Ovary (tissue), 9 donors: ENCODE measurements around the gene ETV6. TPM values are rescaled to one million over a fixed set of nuclear protein-coding genes. Genes with fewer than 3 reads are reported as not detected.

Source experiments
- DNase-seq, 5 donors: peaks; one replicate each; pipeline ENCODE4 v3.0.0-alpha.2; 2019 to 2020
- H3K27ac ChIP-seq, 2 donors: fragments of 200-600 bp; one replicate each; pipeline versions ENCODE4 v1.5.1 to v1.8.0; 2019 to 2022
- H3K27me3 ChIP-seq: fragments of 200-600 bp; one replicate; pipeline ENCODE4 v1.8.0; 2022
- H3K36me3 ChIP-seq: fragments of 200-600 bp; sonication (generic); one replicate; pipeline ENCODE4 v1.5.1; 2019
- H3K4me1 ChIP-seq: one replicate; pipeline ENCODE4 v1.8.1; 2013; ENCODE audit warnings: mild to moderate bottlenecking, moderate library complexity; ENCODE audit not compliant: insufficient read depth
- H3K4me3 ChIP-seq: fragments of 200-600 bp; sonication (generic); one replicate; pipeline ENCODE4 v1.5.1; 2017
- H3K9me3 ChIP-seq, 2 donors: fragments of 200-600 bp in 1 of 2; sonication (generic) in 1 of 2; one replicate each; pipeline versions ENCODE4 v1.5.1 to v1.8.1; 2013 to 2019; ENCODE audit warnings: mild to moderate bottlenecking in 1 of 2, moderate library complexity in 1 of 2
- EP300 ChIP-seq: sonication (generic); formaldehyde crosslinking; IDR thresholded peaks from one replicate; pipeline ENCODE4 v1.6.1; 2017; ENCODE audit warnings: antibody characterized with exemption
- POLR2A ChIP-seq: fragments of 450-650 bp; IDR thresholded peaks from one replicate; pipeline ENCODE4 v1.6.1; 2017; ENCODE audit warnings: antibody characterized with exemption, mild to moderate bottlenecking, moderate library complexity
- WGBS, 3 donors: extraction: QIAGEN DNeasy Blood & Tissue Kit in 1 of 3; methylation state at CpG; one replicate each; pipeline versions ENCODE4 v1.1.5 to v1.1.7; 2013 to 2017; 5-methylcytosine and 5-hydroxymethylcytosine counted together
- intact Hi-C, 4 donors: fragments of 100-400 bp; cut with DNase I; formaldehyde crosslinking; loops; one replicate each; pipeline versions ENCODE4 v1.11.0 to v1.15.1; 2022 to 2023
- polyA plus RNA-seq, 2 donors: library from polyadenylated mRNA; stranded (reverse); fragments of 200-250 nt in 1 of 2; fragments of 350-450 nt in 1 of 2; fragmentation: Illumina TruSeq in 1 of 2; extraction: RNeasy Lipid Tissue Mini Kit (QIAGEN cat#74804) in 1 of 2; gene quantifications; one replicate each; pipeline ENCODE4 v1.2.3, GENCODE V29; 2013 to 2014
- total RNA-seq, 7 donors: library from RNA; depleted of rRNA in 2 of 7; stranded (reverse); fragments of >200 nt in 2 of 7; fragmentation: NEBNext Ultra II Directional in 3 of 7; extraction: Animal tissue kit (Norgen Biotek cat#: 25700) in 3 of 7; gene quantifications; one replicate each; pipeline versions ENCODE4 v1.1.0 to v1.2.4, GENCODE V29; 2016 to 2023
- TF ChIP-seq, protein P1 (sequence below), 3 donors: fragments of 450-650 bp in 2 of 3; fragments of 200-600 bp in 1 of 3; IDR thresholded peaks; one replicate each; pipeline versions ENCODE4 v1.5.1 to v1.8.0; 2016 to 2022; ENCODE audit warnings: antibody characterized with exemption in 3 of 3, mild to moderate bottlenecking in 1 of 3
- donor health status: DM: no; HTN: no; CAD: no; lungs with moderate emphysema.
- donor health status: DM: no; HTN: no; CAD: no.
- donor health status: Bipolar disorder and iron deficiency.
- donor health status: DM: yes; HTN: yes; CAD: no.
- donor health status: DM: no; HTN: no; CAD: no.
- donor health status: DM: yes; HTN: yes; CAD: no.

ETV6 gene
- total and polyA plus RNA-seq, 9 donors: 4.4 to 34.6 (median 18.3) TPM

DNA sequence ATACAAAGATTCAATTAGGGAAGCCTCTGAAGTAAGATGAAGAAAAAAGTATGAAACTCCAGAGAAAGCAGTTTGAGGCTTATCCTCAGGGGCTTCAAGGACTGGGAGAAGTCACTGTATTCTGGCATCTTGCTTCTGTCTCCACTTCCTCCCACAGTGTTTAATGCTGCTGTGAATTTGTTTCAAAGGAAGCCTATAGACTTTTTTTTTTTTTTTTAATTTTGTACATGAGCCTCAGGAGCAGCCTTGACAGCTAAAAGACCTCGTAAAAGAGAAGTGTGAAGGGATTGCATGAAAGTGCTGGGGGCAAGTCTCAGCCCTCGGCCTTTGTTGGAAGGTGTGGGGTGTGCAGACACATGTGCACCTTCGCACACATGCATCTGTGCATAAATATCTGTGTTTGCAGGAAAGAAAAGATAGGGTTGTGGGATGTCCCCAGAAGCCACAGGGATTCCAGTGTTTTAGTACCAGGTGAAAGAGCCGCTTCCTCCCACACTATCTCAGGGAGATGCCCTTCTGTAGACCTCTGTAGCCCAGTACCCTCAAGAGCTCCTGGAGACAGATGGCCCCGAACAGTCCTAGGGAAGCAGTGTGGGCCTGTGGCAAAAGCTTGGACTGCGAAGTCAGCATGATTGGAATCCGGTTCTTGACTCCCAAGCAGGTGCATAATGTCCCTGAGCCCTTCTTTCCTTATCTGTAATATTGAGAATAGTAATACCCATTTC lies 227.8 kb downstream of the ETV6 start:
- 91 to 95% (median 91%) methylated on average over 7 of the region's 7 CpGs for WGBS, 3 donors
- no peaks in the 10 kb centered on the region for H3K9me3 ChIP-seq
- TF ChIP-seq POLR2A: no peak
- TF ChIP-seq, protein P1, sequence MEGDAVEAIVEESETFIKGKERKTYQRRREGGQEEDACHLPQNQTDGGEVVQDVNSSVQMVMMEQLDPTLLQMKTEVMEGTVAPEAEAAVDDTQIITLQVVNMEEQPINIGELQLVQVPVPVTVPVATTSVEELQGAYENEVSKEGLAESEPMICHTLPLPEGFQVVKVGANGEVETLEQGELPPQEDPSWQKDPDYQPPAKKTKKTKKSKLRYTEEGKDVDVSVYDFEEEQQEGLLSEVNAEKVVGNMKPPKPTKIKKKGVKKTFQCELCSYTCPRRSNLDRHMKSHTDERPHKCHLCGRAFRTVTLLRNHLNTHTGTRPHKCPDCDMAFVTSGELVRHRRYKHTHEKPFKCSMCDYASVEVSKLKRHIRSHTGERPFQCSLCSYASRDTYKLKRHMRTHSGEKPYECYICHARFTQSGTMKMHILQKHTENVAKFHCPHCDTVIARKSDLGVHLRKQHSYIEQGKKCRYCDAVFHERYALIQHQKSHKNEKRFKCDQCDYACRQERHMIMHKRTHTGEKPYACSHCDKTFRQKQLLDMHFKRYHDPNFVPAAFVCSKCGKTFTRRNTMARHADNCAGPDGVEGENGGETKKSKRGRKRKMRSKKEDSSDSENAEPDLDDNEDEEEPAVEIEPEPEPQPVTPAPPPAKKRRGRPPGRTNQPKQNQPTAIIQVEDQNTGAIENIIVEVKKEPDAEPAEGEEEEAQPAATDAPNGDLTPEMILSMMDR (IDR thresholded peaks at IDR 0.05): no peak
- no peak for TF ChIP-seq EP300
- DNase-seq: no peak
- H3K4me1 ChIP-seq: peaks cover 6% of the 10 kb centered on the region
- no peak overlapping the region for H3K27ac ChIP-seq
- H3K4me3 ChIP-seq: no peak overlapping the region
- no peaks in the 10 kb centered on the region for H3K36me3 ChIP-seq
- intact Hi-C loops: no loop called here
- H3K27me3 ChIP-seq: no peaks in the 10 kb centered on the region

- DNase-seq: peak in 2 of 5 donors; percentile 24 to 47
- TF ChIP-seq, protein P1 (IDR thresholded peaks at IDR 0.05): no peak
- TF ChIP-seq EP300: no peak
- TF ChIP-seq POLR2A: no peak
- intact Hi-C loops: no loop called here
- H3K27me3 ChIP-seq: no peaks in the 10 kb centered on the region
- peaks cover 6% of the 10 kb centered on the region for H3K4me1 ChIP-seq
- H3K9me3 ChIP-seq: no peaks in the 10 kb centered on the region
- 42 to 47% (median 46%) methylated on average over 14 of the region's 14 CpGs for WGBS, 3 donors
- no peak overlapping the region for H3K4me3 ChIP-seq
- no peak overlapping the region for H3K27ac ChIP-seq
- H3K36me3 ChIP-seq: no peaks in the 10 kb centered on the region
Observed at GRCh38 chr12:11877869-11878780, 228.7 kb downstream of the ETV6 start.

DNA sequence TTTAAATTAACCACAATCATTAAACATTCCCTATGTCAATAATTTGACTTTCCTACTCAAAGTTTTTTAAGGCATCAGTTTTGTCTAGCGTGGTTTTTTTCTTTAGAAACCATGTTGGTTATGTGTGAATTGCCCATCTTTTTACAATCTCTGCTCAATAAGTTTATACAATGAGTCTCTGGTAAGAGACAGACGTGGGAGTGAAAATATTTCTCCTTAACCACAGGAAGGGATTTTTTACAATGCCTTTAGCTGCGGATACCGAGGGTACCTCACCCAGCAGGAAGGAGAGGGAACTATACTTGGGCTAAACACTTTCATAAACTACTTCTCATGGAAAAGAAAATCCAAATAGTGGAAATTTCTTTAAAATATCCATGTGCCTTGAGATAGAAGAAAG lies 229.8 kb downstream of the ETV6 start:
- Histone ChIP-seq H3K27me3 (no peaks in the 10 kb centered on the region), H3K27ac (no peak overlapping the region), H3K36me3 (no peaks in the 10 kb centered on the region), H3K4me3 (no peak overlapping the region), H3K9me3 (no peaks in the 10 kb centered on the region), H3K4me1 (peaks cover 6% of the 10 kb centered on the region)
- no peak for DNase-seq
- intact Hi-C loops: no loop called here
- no peak for TF ChIP-seq POLR2A
- no peak for TF ChIP-seq EP300
- TF ChIP-seq, protein P1 (IDR thresholded peaks at IDR 0.05): no peak
- WGBS, 3 donors: 44 to 59% (median 51%) methylated on average over 4 of the region's 4 CpGs

GRCh38 chr12:11880381-11880780 lies 230.9 kb downstream of the ETV6 start:
- no peaks in the 10 kb centered on the region for H3K9me3 ChIP-seq
- WGBS, 3 donors: 91 to 95% (median 93%) methylated on average over 7 of the region's 7 CpGs
- H3K27ac ChIP-seq: no peak overlapping the region
- no peaks in the 10 kb centered on the region for H3K27me3 ChIP-seq
- TF ChIP-seq, protein P1 (IDR thresholded peaks at IDR 0.05): no peak
- TF ChIP-seq POLR2A (no peak), EP300 (no peak)
- no peak for DNase-seq
- no peak overlapping the region for H3K4me3 ChIP-seq
- peaks cover 6% of the 10 kb centered on the region for H3K4me1 ChIP-seq
- H3K36me3 ChIP-seq: no peaks in the 10 kb centered on the region
- intact Hi-C loops: loop anchor here in 1 of 4 donors (10.0 kb wide), 2 partner anchors 216 to 296 kb away; no protein-coding TSS in a partner anchor
